HEK293 (cell line): ENCODE data around the gene SPINT2.

Experiments
- IKZF3 ChIP-seq: fragments of 450-650 bp; IDR thresholded peaks from 2 replicates; pipeline ENCODE4 v1.5.0; 2018; ENCODE audit warnings: missing biosample characterization, mild to moderate bottlenecking, missing genetic modification characterization, moderate library complexity
- KLF1 ChIP-seq: fragments of 450-650 bp; formaldehyde crosslinking; IDR thresholded peaks from 2 replicates; pipeline ENCODE4 v1.5.1; 2016; ENCODE audit warnings: missing biosample characterization, missing genetic modification characterization
- KLF10 ChIP-seq: fragments of 450-650 bp; IDR thresholded peaks from 2 replicates; pipeline ENCODE4 v1.5.1; 2018; ENCODE audit warnings: missing biosample characterization, mild to moderate bottlenecking, missing genetic modification characterization
- REPIN1 ChIP-seq: fragments of 450-650 bp; formaldehyde crosslinking; IDR thresholded peaks from 2 replicates; pipeline ENCODE4 v1.5.1; 2017; ENCODE audit warnings: missing biosample characterization, missing genetic modification characterization, low read depth
- SETDB1 ChIP-seq: IDR thresholded peaks from one replicate; pipeline ENCODE4 v1.6.1; 2017; ENCODE audit warnings: mild to moderate bottlenecking, low read length, moderate library complexity, mixed read lengths; ENCODE audit not compliant: insufficient read length
- ZIC2 ChIP-seq: fragments of 450-650 bp; formaldehyde crosslinking; IDR thresholded peaks from 2 replicates; pipeline ENCODE4 v1.5.1; 2016; ENCODE audit warnings: missing biosample characterization, missing genetic modification characterization
- ZNF146 ChIP-seq: fragments of 450-650 bp; formaldehyde crosslinking; IDR thresholded peaks from 2 replicates; pipeline ENCODE4 v1.5.1; 2016; ENCODE audit warnings: missing biosample characterization, missing genetic modification characterization
- ZNF175 ChIP-seq: fragments of 450-650 bp; formaldehyde crosslinking; IDR thresholded peaks from 2 replicates; pipeline ENCODE4 v1.5.1; 2016; ENCODE audit warnings: missing biosample characterization, missing genetic modification characterization
- ZNF19 ChIP-seq: fragments of 450-650 bp; formaldehyde crosslinking; IDR thresholded peaks from 2 replicates; pipeline ENCODE4; 2016; ENCODE audit warnings: missing biosample characterization, missing genetic modification characterization, low read depth
- ZNF202 ChIP-seq: fragments of 450-650 bp; formaldehyde crosslinking; IDR thresholded peaks from 2 replicates; pipeline ENCODE4 v1.5.1; 2016; ENCODE audit warnings: missing biosample characterization, missing genetic modification characterization, borderline replicate concordance
- ZNF335 ChIP-seq: fragments of 450-650 bp; formaldehyde crosslinking; conservative IDR thresholded peaks from 2 replicates; pipeline ENCODE4 v1.5.1; 2016; ENCODE audit warnings: missing biosample characterization, missing genetic modification characterization
- ZNF366 ChIP-seq: fragments of 450-650 bp; formaldehyde crosslinking; conservative IDR thresholded peaks from 2 replicates; pipeline ENCODE4 v1.5.1; 2016; ENCODE audit warnings: missing biosample characterization, missing genetic modification characterization
- ZNF501 ChIP-seq: fragments of 450-650 bp; formaldehyde crosslinking; IDR thresholded peaks from 2 replicates; pipeline ENCODE4 v1.5.1; 2016; ENCODE audit warnings: missing biosample characterization, missing genetic modification characterization
- ZNF510 ChIP-seq: fragments of 450-650 bp; formaldehyde crosslinking; IDR thresholded peaks from 2 replicates; pipeline ENCODE4 v1.5.1; 2018; ENCODE audit warnings: mild to moderate bottlenecking, missing genetic modification characterization, missing biosample characterization; ENCODE audit not compliant: insufficient replicate concordance
- ZNF555 ChIP-seq: fragments of 450-650 bp; formaldehyde crosslinking; conservative IDR thresholded peaks from 2 replicates; pipeline ENCODE4 v1.5.1; 2017; ENCODE audit warnings: missing biosample characterization, mild to moderate bottlenecking, missing genetic modification characterization, inconsistent platforms
- ZNF560 ChIP-seq: fragments of 450-650 bp; formaldehyde crosslinking; IDR thresholded peaks from 2 replicates; pipeline ENCODE4 v1.5.1; 2017; ENCODE audit warnings: missing biosample characterization, missing genetic modification characterization, borderline replicate concordance
- ZNF623 ChIP-seq: fragments of 450-650 bp; formaldehyde crosslinking; IDR thresholded peaks from 2 replicates; pipeline ENCODE4 v1.5.1; 2016; ENCODE audit warnings: missing biosample characterization, missing genetic modification characterization
- ZNF624 ChIP-seq: fragments of 450-650 bp; formaldehyde crosslinking; IDR thresholded peaks from 2 replicates; pipeline ENCODE4 v1.5.1; 2017; ENCODE audit warnings: missing biosample characterization, missing genetic modification characterization
- ZNF707 ChIP-seq: fragments of 450-650 bp; formaldehyde crosslinking; IDR thresholded peaks from 2 replicates; pipeline ENCODE4 v1.5.1; 2016; ENCODE audit warnings: missing biosample characterization, missing genetic modification characterization
- ZNF791 ChIP-seq: fragments of 450-650 bp; formaldehyde crosslinking; IDR thresholded peaks from 2 replicates; pipeline ENCODE4 v1.5.1; 2016; ENCODE audit warnings: missing biosample characterization, missing genetic modification characterization
- ZXDB ChIP-seq: fragments of 450-650 bp; formaldehyde crosslinking; IDR thresholded peaks from 2 replicates; pipeline ENCODE4 v1.5.1; 2016; ENCODE audit warnings: missing biosample characterization, missing genetic modification characterization
- TF ChIP-seq, protein P1 (sequence below): fragments of 450-650 bp; formaldehyde crosslinking; IDR thresholded peaks from 2 replicates; pipeline ENCODE4 v1.5.1; 2017; ENCODE audit warnings: missing biosample characterization, missing genetic modification characterization
- TF ChIP-seq, protein P2 (sequence below): fragments of 450-650 bp; formaldehyde crosslinking; IDR thresholded peaks from 2 replicates; pipeline ENCODE4 v1.5.1; 2017; ENCODE audit warnings: missing biosample characterization, missing genetic modification characterization
- TF ChIP-seq, protein P3 (sequence below): fragments of 450-650 bp; formaldehyde crosslinking; IDR thresholded peaks from 2 replicates; pipeline ENCODE4 v1.5.1; 2016; ENCODE audit warnings: missing biosample characterization, missing genetic modification characterization
- TF ChIP-seq, protein P4 (sequence below): fragments of 450-650 bp; formaldehyde crosslinking; IDR thresholded peaks from 2 replicates; pipeline ENCODE4; 2016; ENCODE audit warnings: missing biosample characterization, missing genetic modification characterization
- TF ChIP-seq, protein P5 (sequence below): fragments of 450-650 bp; formaldehyde crosslinking; IDR thresholded peaks from 2 replicates; pipeline ENCODE4 v1.5.1; 2016; ENCODE audit warnings: missing biosample characterization, missing genetic modification characterization
- TF ChIP-seq, protein P6 (sequence below): fragments of 450-650 bp; formaldehyde crosslinking; IDR thresholded peaks from 2 replicates; pipeline ENCODE4 v1.5.1; 2016; ENCODE audit warnings: missing biosample characterization, missing genetic modification characterization
- TF ChIP-seq, protein P7 (sequence below): fragments of 450-650 bp; formaldehyde crosslinking; IDR thresholded peaks from 2 replicates; pipeline ENCODE4 v1.5.1; 2016; ENCODE audit warnings: missing biosample characterization, missing genetic modification characterization

SPINT2 gene

DNA sequence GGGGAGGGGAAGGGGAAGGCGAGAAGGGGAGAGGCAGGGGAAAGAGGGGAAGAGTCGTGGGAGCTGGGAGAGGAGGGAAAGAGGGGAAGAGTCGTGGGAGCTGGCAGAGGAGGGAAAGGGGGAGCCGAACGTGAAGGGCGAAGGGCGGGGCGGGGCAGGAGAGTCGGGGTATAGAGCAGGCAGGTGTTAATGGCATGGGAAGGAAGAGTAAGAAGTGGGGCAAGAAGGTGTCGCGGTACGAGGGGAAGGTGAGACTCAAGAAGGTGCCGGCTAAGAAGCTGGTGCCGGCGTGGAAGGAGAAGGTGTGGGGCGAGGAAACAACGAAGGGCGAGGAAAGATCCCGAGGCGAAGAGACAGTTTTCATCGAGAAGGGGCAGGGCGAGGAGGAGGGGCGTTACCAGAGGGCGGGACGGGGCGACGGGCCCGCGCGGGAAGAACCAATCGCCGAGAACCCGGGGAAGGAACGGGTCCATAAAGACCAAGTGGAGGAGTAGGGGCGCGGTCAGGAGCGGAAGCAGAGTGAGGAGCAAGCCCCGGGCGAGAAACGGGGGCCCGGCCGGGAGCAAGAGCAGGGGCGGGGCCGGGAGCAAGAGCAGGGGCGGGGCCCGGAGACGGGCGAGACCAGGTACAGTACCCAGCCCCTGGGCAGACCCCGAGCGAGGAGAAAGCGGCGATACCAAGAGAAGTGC is 71.7 kb downstream of the SPINT2 start (continued):
- TF ChIP-seq, protein P1, sequence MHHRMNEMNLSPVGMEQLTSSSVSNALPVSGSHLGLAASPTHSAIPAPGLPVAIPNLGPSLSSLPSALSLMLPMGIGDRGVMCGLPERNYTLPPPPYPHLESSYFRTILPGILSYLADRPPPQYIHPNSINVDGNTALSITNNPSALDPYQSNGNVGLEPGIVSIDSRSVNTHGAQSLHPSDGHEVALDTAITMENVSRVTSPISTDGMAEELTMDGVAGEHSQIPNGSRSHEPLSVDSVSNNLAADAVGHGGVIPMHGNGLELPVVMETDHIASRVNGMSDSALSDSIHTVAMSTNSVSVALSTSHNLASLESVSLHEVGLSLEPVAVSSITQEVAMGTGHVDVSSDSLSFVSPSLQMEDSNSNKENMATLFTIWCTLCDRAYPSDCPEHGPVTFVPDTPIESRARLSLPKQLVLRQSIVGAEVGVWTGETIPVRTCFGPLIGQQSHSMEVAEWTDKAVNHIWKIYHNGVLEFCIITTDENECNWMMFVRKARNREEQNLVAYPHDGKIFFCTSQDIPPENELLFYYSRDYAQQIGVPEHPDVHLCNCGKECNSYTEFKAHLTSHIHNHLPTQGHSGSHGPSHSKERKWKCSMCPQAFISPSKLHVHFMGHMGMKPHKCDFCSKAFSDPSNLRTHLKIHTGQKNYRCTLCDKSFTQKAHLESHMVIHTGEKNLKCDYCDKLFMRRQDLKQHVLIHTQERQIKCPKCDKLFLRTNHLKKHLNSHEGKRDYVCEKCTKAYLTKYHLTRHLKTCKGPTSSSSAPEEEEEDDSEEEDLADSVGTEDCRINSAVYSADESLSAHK (tag by site-specific recombination), result peak; percentile 68
- TF ChIP-seq ZNF623 (no peak), ZNF202 (tag by site-specific recombination) (no peak), ZNF335 (peak; percentile 99), KLF1 (tag by site-specific recombination) (no peak; the same call in 1 of the 2 replicates), ZNF19 (tag by site-specific recombination) (no peak), ZNF366 (tag by site-specific recombination) (peak; percentile 99), ZIC2 (tag by site-specific recombination) (no peak), ZNF510 (tag by site-specific recombination) (no peak), ZNF624 (tag by site-specific recombination) (no peak), ZXDB (tag by site-specific recombination) (no peak; the same call in 1 of the 2 replicates), ZNF501 (tag by site-specific recombination) (peak; percentile 89), KLF10 (tag by site-specific recombination) (peak; percentile 98), REPIN1 (tag by site-specific recombination) (peak; percentile 94; the same call in 1 of the 2 replicates), ZNF791 (tag by site-specific recombination) (peak; percentile 91), ZNF175 (tag by site-specific recombination) (no peak), ZNF560 (tag by site-specific recombination) (no peak), ZNF707 (tag by site-specific recombination) (no peak), ZNF555 (no peak), ZNF146 (tag by site-specific recombination) (no peak; the same call in 1 of the 2 replicates), SETDB1 (no peak), IKZF3 (tag by site-specific recombination) (peak; percentile 95)
- TF ChIP-seq, protein P2, sequence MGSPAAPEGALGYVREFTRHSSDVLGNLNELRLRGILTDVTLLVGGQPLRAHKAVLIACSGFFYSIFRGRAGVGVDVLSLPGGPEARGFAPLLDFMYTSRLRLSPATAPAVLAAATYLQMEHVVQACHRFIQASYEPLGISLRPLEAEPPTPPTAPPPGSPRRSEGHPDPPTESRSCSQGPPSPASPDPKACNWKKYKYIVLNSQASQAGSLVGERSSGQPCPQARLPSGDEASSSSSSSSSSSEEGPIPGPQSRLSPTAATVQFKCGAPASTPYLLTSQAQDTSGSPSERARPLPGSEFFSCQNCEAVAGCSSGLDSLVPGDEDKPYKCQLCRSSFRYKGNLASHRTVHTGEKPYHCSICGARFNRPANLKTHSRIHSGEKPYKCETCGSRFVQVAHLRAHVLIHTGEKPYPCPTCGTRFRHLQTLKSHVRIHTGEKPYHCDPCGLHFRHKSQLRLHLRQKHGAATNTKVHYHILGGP, result no peak
- TF ChIP-seq, protein P3, sequence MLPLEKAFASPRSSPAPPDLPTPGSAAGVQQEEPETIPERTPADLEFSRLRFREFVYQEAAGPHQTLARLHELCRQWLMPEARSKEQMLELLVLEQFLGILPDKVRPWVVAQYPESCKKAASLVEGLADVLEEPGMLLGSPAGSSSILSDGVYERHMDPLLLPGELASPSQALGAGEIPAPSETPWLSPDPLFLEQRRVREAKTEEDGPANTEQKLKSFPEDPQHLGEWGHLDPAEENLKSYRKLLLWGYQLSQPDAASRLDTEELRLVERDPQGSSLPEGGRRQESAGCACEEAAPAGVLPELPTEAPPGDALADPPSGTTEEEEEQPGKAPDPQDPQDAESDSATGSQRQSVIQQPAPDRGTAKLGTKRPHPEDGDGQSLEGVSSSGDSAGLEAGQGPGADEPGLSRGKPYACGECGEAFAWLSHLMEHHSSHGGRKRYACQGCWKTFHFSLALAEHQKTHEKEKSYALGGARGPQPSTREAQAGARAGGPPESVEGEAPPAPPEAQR (tag by site-specific recombination), result peak; percentile 91
- TF ChIP-seq, protein P4, sequence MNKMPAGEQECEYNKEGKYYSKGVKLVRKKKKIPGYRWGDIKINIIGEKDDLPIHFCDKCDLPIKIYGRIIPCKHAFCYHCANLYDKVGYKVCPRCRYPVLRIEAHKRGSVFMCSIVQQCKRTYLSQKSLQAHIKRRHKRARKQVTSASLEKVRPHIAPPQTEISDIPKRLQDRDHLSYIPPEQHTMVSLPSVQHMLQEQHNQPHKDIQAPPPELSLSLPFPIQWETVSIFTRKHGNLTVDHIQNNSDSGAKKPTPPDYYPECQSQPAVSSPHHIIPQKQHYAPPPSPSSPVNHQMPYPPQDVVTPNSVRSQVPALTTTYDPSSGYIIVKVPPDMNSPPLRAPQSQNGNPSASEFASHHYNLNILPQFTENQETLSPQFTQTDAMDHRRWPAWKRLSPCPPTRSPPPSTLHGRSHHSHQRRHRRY (tag by site-specific recombination), result peak; percentile 82; the same call in 1 of the 2 replicates
- TF ChIP-seq, protein P5, sequence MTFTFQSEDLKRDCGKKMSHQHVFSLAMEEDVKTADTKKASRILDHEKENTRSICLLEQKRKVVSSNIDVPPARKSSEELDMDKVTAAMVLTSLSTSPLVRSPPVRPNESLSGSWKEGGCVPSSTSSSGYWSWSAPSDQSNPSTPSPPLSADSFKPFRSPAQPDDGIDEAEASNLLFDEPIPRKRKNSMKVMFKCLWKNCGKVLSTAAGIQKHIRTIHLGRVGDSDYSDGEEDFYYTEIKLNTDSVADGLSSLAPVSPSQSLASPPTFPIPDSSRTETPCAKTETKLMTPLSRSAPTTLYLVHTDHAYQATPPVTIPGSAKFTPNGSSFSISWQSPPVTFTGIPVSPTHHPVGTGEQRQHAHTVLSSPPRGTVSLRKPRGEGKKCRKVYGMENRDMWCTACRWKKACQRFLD (tag by site-specific recombination), result no peak
- TF ChIP-seq, protein P6, sequence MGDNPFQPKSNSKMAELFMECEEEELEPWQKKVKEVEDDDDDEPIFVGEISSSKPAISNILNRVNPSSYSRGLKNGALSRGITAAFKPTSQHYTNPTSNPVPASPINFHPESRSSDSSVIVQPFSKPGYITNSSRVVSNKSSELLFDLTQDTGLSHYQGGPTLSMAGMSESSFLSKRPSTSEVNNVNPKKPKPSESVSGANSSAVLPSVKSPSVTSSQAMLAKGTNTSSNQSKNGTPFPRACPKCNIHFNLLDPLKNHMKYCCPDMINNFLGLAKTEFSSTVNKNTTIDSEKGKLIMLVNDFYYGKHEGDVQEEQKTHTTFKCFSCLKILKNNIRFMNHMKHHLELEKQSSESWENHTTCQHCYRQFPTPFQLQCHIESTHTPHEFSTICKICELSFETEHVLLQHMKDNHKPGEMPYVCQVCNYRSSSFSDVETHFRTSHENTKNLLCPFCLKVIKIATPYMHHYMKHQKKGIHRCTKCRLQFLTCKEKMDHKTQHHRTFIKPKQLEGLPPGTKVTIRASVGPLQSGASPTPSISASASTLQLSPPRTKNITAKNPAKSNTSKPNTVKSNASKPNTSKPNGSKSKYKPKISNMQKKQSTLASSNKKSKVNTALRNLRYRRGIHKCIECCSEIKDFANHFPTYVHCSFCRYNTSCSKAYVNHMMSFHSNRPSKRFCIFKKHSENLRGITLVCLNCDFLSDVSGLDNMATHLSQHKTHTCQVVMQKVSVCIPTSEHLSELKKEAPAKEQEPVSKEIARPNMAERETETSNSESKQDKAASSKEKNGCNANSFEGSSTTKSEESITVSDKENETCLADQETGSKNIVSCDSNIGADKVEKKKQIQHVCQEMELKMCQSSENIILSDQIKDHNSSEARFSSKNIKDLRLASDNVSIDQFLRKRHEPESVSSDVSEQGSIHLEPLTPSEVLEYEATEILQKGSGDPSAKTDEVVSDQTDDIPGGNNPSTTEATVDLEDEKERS (tag by site-specific recombination), result peak; percentile 90
- TF ChIP-seq, protein P7, sequence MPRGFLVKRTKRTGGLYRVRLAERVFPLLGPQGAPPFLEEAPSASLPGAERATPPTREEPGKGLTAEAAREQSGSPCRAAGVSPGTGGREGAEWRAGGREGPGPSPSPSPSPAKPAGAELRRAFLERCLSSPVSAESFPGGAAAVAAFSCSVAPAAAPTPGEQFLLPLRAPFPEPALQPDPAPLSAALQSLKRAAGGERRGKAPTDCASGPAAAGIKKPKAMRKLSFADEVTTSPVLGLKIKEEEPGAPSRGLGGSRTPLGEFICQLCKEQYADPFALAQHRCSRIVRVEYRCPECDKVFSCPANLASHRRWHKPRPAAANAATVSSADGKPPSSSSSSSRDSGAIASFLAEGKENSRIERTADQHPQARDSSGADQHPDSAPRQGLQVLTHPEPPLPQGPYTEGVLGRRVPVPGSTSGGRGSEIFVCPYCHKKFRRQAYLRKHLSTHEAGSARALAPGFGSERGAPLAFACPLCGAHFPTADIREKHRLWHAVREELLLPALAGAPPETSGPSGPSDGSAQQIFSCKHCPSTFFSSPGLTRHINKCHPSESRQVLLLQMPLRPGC (tag by site-specific recombination), result peak; percentile 64; the same call in 1 of the 2 replicates
